Smooth muscle cell (in vitro differentiated cells): ENCODE results near the gene PITPNB. TPM values are rescaled to one million over a fixed set of nuclear protein-coding genes. Genes with fewer than 3 reads are reported as not detected.

ENCODE experiments used
- DNase-seq: peaks from one replicate; lab custom pipeline; 2025; ENCODE audit not compliant: unreplicated experiment; lab: John Stamatoyannopoulos, UW
- H2AFZ ChIP-seq: fragments of 200-600 bp; sonication (generic); 2 replicates; pipeline ENCODE4 v1.6.0; 2016; ENCODE audit warnings: antibody characterized with exemption, low read depth, mild to moderate bottlenecking
- H3F3A ChIP-seq: fragments of 200-600 bp; sonication (generic); 2 replicates; pipeline ENCODE4 v1.6.0; 2017; ENCODE audit warnings: antibody characterized with exemption, low read depth
- H3K27ac ChIP-seq: fragments of 200-600 bp; sonication (generic); 2 replicates; pipeline ENCODE4 v1.5.1; 2016; ENCODE audit warnings: low read depth, mild to moderate bottlenecking
- H3K27me3 ChIP-seq: fragments of 200-600 bp; sonication (generic); 2 replicates; pipeline ENCODE4 v1.6.1; 2016; ENCODE audit warnings: low read depth, mild to moderate bottlenecking
- H3K36me3 ChIP-seq: fragments of 200-600 bp; sonication (generic); 2 replicates; pipeline ENCODE4 v1.5.1; 2016; ENCODE audit warnings: low read depth
- H3K4me1 ChIP-seq: fragments of 200-600 bp; sonication (generic); 2 replicates; pipeline ENCODE4 v1.5.1; 2016; ENCODE audit warnings: low read depth
- H3K4me2 ChIP-seq: fragments of 200-600 bp; sonication (generic); 2 replicates; pipeline ENCODE4 v1.6.0; 2016; ENCODE audit warnings: mild to moderate bottlenecking
- H3K4me3 ChIP-seq: fragments of 200-600 bp; sonication (generic); 2 replicates; pipeline ENCODE4 v1.5.1; 2016; ENCODE audit warnings: mild to moderate bottlenecking
- H3K79me2 ChIP-seq: fragments of 200-600 bp; sonication (generic); 2 replicates; pipeline ENCODE4 v1.6.0; 2016; ENCODE audit warnings: low read depth, mild to moderate bottlenecking
- H3K9ac ChIP-seq: fragments of 200-600 bp; sonication (generic); 2 replicates; pipeline ENCODE4 v1.6.0; 2016; ENCODE audit warnings: low read depth
- H3K9me3 ChIP-seq: fragments of 200-600 bp; sonication (generic); replicated peaks from 2 replicates; pipeline ENCODE4 v1.5.1; 2016; ENCODE audit warnings: low read depth
- H4K20me1 ChIP-seq: fragments of 200-600 bp; sonication (generic); 2 replicates; pipeline ENCODE4 v1.6.0; 2016; ENCODE audit warnings: low read depth
- CTCF ChIP-seq: fragments of 200-600 bp; sonication (generic); IDR thresholded peaks from 2 replicates; pipeline ENCODE4 v1.5.1; 2017; ENCODE audit warnings: borderline replicate concordance, mild to moderate bottlenecking, antibody characterized with exemption; ENCODE audit not compliant: insufficient read depth, poor library complexity, severe bottlenecking
- WGBS: methylation state at CpG from one replicate; pipeline ENCODE4 v1.1.7; 2016; ENCODE audit warnings: low lambda C conversion rate; 5-methylcytosine and 5-hydroxymethylcytosine counted together
- microRNA-seq: library from miRNA; unstranded; fragments of <30 nt; microRNA quantifications from one replicate; pipeline ENCODE4, GENCODE V29; 2016; ENCODE audit warnings: borderline number of aligned reads
- polyA plus RNA-seq: library from polyadenylated mRNA; unstranded; fragments of >200 nt; fragmentation: Nextera tagmentation; extraction: Ambion mirVana; gene quantifications from 2 replicates; pipeline ENCODE4 v1.2.1, GENCODE V29; 2016
- small RNA-seq: library from RNA; depleted of rRNA; stranded (forward); fragments of <200 nt; gene quantifications from one replicate; pipeline ENCODE3, GENCODE V24; 2014
- total RNA-seq: library from RNA; depleted of rRNA; stranded (reverse); fragments of >200 nt; gene quantifications from 2 replicates; pipeline ENCODE4 v1.2.3, GENCODE V29; 2014

The PITPNB gene
- total and polyA plus RNA-seq, 2 experiments from 2014 or later: 37.8 to 47.0 TPM

GRCh38 chr22:27804470-27805297 is 114.4 kb downstream of the PITPNB start:
- Histone ChIP-seq H3F3A (no peaks in the 10 kb centered on the region), H3K27me3 (peaks cover 72% of the 10 kb centered on the region), H3K4me2 (peak overlapping the region; percentile 68), H3K79me2 (no peaks in the 10 kb centered on the region), H2AFZ (no peak overlapping the region), H3K9ac (no peak overlapping the region), H3K27ac (no peak overlapping the region), H3K36me3 (no peaks in the 10 kb centered on the region), H4K20me1 (peaks cover 6% of the 10 kb centered on the region), H3K4me3 (no peak overlapping the region), H3K4me1 (peaks cover 32% of the 10 kb centered on the region), H3K9me3 (no peaks in the 10 kb centered on the region)
- WGBS: 21% methylated on average over 31 of the region's 31 CpGs
- DNase-seq: no peak
- TF ChIP-seq CTCF: peak; percentile 57

DNA sequence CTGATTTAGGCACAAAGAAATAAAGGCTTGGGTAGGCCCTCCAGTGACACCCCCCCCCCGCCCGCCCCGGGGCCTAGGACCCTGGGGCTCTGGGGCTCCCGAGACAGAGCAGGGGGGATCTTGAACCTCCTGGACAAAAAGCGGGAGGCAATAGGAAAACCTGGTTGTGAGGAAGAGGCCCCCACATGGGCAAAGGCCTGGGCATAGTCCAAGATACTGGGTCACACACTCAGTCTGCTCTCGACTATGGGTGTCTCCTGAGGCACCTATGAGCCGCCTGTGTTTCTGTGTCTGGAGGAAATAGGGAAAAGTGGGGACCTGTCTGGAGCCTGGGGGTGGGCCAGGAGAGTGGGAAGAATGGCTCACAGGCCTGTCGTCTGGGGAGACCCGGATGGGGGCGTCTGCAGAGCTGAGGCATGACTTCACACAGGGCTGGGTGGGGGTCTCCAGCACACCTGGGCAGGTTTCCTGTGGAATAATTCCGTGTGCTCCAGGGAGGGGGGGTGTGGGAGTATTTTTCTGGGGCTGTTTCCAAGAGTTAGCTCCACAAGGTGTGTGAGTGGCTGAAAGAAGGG is 115.1 kb downstream of the PITPNB start:
- Histone ChIP-seq H3K4me1 (peaks cover 39% of the 10 kb centered on the region), H3K9ac (no peak overlapping the region), H3K9me3 (no peaks in the 10 kb centered on the region), H3K79me2 (no peaks in the 10 kb centered on the region), H3K27me3 (peaks cover 72% of the 10 kb centered on the region), H2AFZ (no peak overlapping the region), H4K20me1 (peaks cover 13% of the 10 kb centered on the region), H3F3A (no peaks in the 10 kb centered on the region), H3K36me3 (no peaks in the 10 kb centered on the region), H3K4me2 (no peak overlapping the region), H3K4me3 (no peak overlapping the region), H3K27ac (no peak overlapping the region)
- no peak for DNase-seq
- WGBS: 40% methylated on average over 9 of the region's 11 CpGs
- TF ChIP-seq CTCF: no peak

- Histone ChIP-seq H3K4me3 (peak overlapping the region; percentile 77), H2AFZ (peak overlapping the region; percentile 87), H3K27ac (no peak overlapping the region), H3K4me2 (peak overlapping the region; percentile 99), H3K4me1 (peaks cover 51% of the 10 kb centered on the region), H3K9ac (no peak overlapping the region), H3K36me3 (no peaks in the 10 kb centered on the region), H3K27me3 (peaks cover 72% of the 10 kb centered on the region), H3K79me2 (no peaks in the 10 kb centered on the region), H4K20me1 (peaks cover 27% of the 10 kb centered on the region), H3K9me3 (no peaks in the 10 kb centered on the region), H3F3A (no peaks in the 10 kb centered on the region)
- DNase-seq: no peak
- 6% methylated on average over 35 of the region's 35 CpGs for WGBS
- TF ChIP-seq CTCF: no peak
Observed at GRCh38 chr22:27802346-27803073, 116.5 kb downstream of the PITPNB start.

Small RNAs within 50 kb of the gene (microRNA-seq; reads per million reads assigned to microRNA genes)
- gene MIR3199-1 (not detected), gene MIR3199-2 (not detected)

Small RNAs within 50 kb of the gene (small RNA-seq; reads per million reads assigned to genes)
- 0.13 reads per million for gene MIR3199-1
- gene RF02198: not detected

Other genes with a start within 250 kb of the PITPNB start
- 3.3 and 4.3 TPM in 2 replicates for gene MN1, start 117.5 kb downstream of the PITPNB start, total RNA-seq
- 0.98 and 1.4 TPM in 2 replicates for gene MN1, start 117.5 kb downstream of the PITPNB start, polyA plus RNA-seq